Loucy (cell line): Measurements from ENCODE around the gene C1QTNF9B.

Source experiments
- CTCF ChIP-seq: fragments of 200-600 bp; sonication (generic); conservative IDR thresholded peaks from 2 replicates; pipeline ENCODE4 v1.5.1; 2014; ENCODE audit warnings: mild to moderate bottlenecking, antibody characterized with exemption, low read length
- EZH2phosphoT487 ChIP-seq: fragments of 200-600 bp; IDR thresholded peaks from 2 replicates; pipeline ENCODE4 v1.6.1; 2018; ENCODE audit warnings: antibody characterized with exemption, mild to moderate bottlenecking, moderate library complexity, borderline replicate concordance

- no peak for TF ChIP-seq EZH2phosphoT487
- TF ChIP-seq CTCF, result peak; percentile 75
These were observed 2.3 kb upstream of the C1QTNF9B start for GRCh38 chr13:23899555-23899954.
